ENCODE data around the gene MPP3.

DNA sequence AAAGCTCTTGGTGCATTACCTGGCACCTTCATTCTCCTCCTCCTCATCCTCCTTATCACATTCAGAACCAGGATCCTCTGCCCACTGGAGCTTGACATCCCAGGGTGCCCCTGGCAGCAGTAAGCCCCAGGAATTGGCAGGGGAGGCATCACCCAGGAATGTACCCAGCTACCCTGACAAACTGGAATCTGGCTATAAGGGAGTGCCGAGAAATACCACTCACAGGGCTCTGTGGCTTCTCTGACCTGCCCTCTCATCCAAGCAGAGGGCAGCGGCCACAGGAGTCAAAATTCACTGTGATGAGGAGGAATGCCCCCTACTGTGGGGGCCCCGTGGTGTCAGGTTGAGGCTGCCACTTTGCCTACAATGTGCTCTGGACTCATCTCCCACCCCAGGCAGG lies 19.6 kb downstream of the MPP3 start:
- no peak for TF ChIP-seq KAT7 (CRISPR knock-in tag; IDR thresholded peaks at IDR 0.05; ENCODE audit: borderline replicate concordance)
- TF ChIP-seq FOXP1 (CRISPR knock-in tag; IDR thresholded peaks at IDR 0.05; ENCODE audit: borderline replicate concordance) = no peak
- TF ChIP-seq, protein P1, sequence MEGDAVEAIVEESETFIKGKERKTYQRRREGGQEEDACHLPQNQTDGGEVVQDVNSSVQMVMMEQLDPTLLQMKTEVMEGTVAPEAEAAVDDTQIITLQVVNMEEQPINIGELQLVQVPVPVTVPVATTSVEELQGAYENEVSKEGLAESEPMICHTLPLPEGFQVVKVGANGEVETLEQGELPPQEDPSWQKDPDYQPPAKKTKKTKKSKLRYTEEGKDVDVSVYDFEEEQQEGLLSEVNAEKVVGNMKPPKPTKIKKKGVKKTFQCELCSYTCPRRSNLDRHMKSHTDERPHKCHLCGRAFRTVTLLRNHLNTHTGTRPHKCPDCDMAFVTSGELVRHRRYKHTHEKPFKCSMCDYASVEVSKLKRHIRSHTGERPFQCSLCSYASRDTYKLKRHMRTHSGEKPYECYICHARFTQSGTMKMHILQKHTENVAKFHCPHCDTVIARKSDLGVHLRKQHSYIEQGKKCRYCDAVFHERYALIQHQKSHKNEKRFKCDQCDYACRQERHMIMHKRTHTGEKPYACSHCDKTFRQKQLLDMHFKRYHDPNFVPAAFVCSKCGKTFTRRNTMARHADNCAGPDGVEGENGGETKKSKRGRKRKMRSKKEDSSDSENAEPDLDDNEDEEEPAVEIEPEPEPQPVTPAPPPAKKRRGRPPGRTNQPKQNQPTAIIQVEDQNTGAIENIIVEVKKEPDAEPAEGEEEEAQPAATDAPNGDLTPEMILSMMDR (IDR thresholded peaks at IDR 0.05) = no peak
